Ascending aorta (tissue), 2 donors: Measurements from ENCODE around the gene B4GALT4. TPM values are rescaled to one million over a fixed set of nuclear protein-coding genes. Genes with fewer than 3 reads are reported as not detected.

Experiments
- DNase-seq, 2 donors: peaks; one replicate each; pipeline ENCODE4 v3.0.0-alpha.2; 2019; ENCODE audit warnings: low spot score in 2 of 2
- H3K27ac ChIP-seq, 2 donors: fragments of 200-600 bp; sonication (generic); one replicate each; pipeline ENCODE4 v1.5.1; 2016 to 2017; ENCODE audit warnings: mild to moderate bottlenecking in 1 of 2
- H3K27me3 ChIP-seq: fragments of 200-600 bp; sonication (generic); one replicate; pipeline ENCODE4 v1.5.1; 2017
- H3K36me3 ChIP-seq, 2 donors: fragments of 200-600 bp; sonication (generic); one replicate each; pipeline ENCODE4 v1.5.1; 2016
- H3K4me1 ChIP-seq, 2 donors: fragments of 200-600 bp; sonication (generic); one replicate each; pipeline ENCODE4 v1.5.1; 2016 to 2017; ENCODE audit warnings: mild to moderate bottlenecking in 1 of 2
- H3K4me3 ChIP-seq, 2 donors: fragments of 200-600 bp; sonication (generic); one replicate each; pipeline ENCODE4 v1.5.1; 2016 to 2017; ENCODE audit warnings: mild to moderate bottlenecking in 1 of 2
- H3K9me3 ChIP-seq, 2 donors: fragments of 200-600 bp; sonication (generic); one replicate each; pipeline ENCODE4 v1.5.1; 2016
- CTCF ChIP-seq, 3 experiments: fragments of 200-600 bp in 2 of 3; fragments of 450-650 bp in 1 of 3; sonication (generic) in 2 of 3; IDR thresholded peaks; one replicate each; pipeline ENCODE4 v1.5.1; 2016 to 2019; ENCODE audit warnings: antibody characterized with exemption in 3 of 3, mild to moderate bottlenecking in 1 of 3, moderate library complexity in 1 of 3
- intact Hi-C: fragments of 100-400 bp; cut with DNase I; formaldehyde crosslinking; loops from one replicate; pipeline ENCODE4 v1.15.1; 2023
- total RNA-seq: library from RNA; depleted of rRNA; stranded (reverse); fragments of >200 nt; gene quantifications from one replicate; pipeline ENCODE4 v1.1.0, GENCODE V29; 2016

B4GALT4 gene
- total RNA-seq, 1 donor from 2014 or later: 6.4 TPM

- no peak overlapping the region for H3K4me3 ChIP-seq
- intact Hi-C loops: no loop called here
- no peaks in the 10 kb centered on the region for H3K9me3 ChIP-seq
- no peak for DNase-seq
- H3K36me3 ChIP-seq: peaks cover 34 to 49% of the 10 kb centered on the region in 2 donors
- H3K27me3 ChIP-seq: no peaks in the 10 kb centered on the region
- H3K4me1 ChIP-seq: no peaks in the 10 kb centered on the region
- H3K27ac ChIP-seq: no peak overlapping the region
- TF ChIP-seq CTCF (IDR thresholded peaks at IDR 0.05): no peak
These were observed 29.5 kb downstream of the B4GALT4 start for GRCh38 chr3:119211193-119211592.

DNA sequence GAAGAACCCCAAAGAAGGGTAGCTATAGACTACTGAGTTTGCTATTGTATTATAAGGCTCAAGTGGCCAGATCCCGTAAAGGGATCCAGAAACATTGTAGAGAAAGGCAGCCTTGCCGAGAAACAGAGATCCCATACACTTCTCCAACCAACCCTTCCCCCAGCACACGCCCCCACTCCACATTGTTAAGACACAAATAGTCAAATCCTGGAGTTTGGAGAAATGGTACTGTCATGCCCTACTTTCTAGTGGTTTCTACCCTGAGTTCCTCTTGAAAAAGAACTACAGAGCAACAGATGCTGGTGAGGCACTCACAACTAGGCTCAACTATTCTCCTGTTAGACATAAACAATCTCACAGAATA lies 33.2 kb downstream of the B4GALT4 start:
- no peak for TF ChIP-seq CTCF (IDR thresholded peaks at IDR 0.05)
- intact Hi-C loops: no loop called here

GRCh38 chr3:119206611-119207511 lies 33.8 kb downstream of the B4GALT4 start:
- Histone ChIP-seq H3K4me3 (no peak overlapping the region), H3K36me3 (peaks cover 5 to 14% of the 10 kb centered on the region in 2 donors), H3K27me3 (no peaks in the 10 kb centered on the region), H3K9me3 (no peaks in the 10 kb centered on the region), H3K4me1 (no peaks in the 10 kb centered on the region), H3K27ac (no peak overlapping the region)
- intact Hi-C loops: no loop called here
- no peak for DNase-seq
- no peak for TF ChIP-seq CTCF (IDR thresholded peaks at IDR 0.05)

More for the DNA sequence above, 33.2 kb downstream of the B4GALT4 start:
- Histone ChIP-seq H3K9me3 (no peaks in the 10 kb centered on the region), H3K4me1 (no peaks in the 10 kb centered on the region), H3K4me3 (no peak overlapping the region), H3K36me3 (peaks cover 6 to 19% of the 10 kb centered on the region in 2 donors), H3K27ac (no peak overlapping the region), H3K27me3 (no peaks in the 10 kb centered on the region)
- DNase-seq: no peak

DNA sequence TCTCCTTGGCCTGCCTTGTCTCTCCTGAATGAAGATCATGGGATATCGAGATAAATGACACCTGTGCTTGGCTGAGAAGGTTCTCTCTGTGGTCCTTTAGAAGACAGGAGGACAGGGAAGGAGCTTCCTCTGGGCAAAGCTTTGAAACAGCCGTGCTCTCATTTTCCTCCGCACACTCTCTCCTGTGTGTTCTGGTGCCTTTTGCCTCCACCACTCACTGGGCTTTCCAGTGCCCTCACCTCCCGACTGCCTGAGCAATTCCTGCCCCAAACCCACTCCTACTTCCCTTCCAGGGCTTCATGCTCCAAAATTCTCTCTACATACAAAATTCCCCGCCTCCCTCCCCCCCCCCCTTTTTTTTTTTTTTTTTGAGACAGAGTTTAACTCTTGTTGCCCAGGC lies 35.0 kb downstream of the B4GALT4 start:
- Histone ChIP-seq H3K4me3 (peak overlapping the region in 1 of 2 donors; percentile 6), H3K27ac (no peak overlapping the region), H3K9me3 (no peaks in the 10 kb centered on the region), H3K27me3 (no peaks in the 10 kb centered on the region), H3K36me3 (peaks cover 3 to 8% of the 10 kb centered on the region in 2 donors), H3K4me1 (no peaks in the 10 kb centered on the region)
- DNase-seq: no peak
- intact Hi-C loops: no loop called here
- TF ChIP-seq CTCF (IDR thresholded peaks at IDR 0.05): no peak

DNA sequence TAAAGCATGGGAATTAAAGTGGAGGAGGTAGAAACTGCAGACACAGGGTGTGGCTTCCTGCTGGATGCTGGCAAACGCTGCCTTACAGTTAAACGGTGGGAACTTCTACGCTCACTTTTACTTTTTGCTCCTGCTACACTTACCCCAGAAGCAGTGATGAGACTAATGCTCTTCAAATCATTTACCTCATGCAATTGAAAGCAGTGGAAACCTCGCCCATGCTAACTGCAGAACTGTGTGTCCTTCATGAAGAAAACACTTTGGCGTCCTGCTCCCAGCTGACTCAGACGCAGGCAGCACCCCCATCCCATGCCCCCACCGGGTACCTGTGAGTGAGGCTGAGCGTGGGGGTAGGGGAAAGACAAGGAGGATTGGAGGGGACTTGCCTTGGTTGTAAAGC lies 35.5 kb downstream of the B4GALT4 start:
- TF ChIP-seq CTCF (IDR thresholded peaks at IDR 0.05): no peak
- no peaks in the 10 kb centered on the region for H3K27me3 ChIP-seq
- DNase-seq: no peak
- H3K36me3 ChIP-seq: peaks cover 0 to 3% of the 10 kb centered on the region in 2 donors
- no peak overlapping the region for H3K27ac ChIP-seq
- no peaks in the 10 kb centered on the region for H3K9me3 ChIP-seq
- H3K4me1 ChIP-seq: no peaks in the 10 kb centered on the region
- peak overlapping the region in 1 of 2 donors; percentile 6 for H3K4me3 ChIP-seq
- intact Hi-C loops: no loop called here
